ENCODE data around the gene CORT.

- TF ChIP-seq CTCF (IDR thresholded peaks at IDR 0.05), result no peak
- TF ChIP-seq EZH2 (IDR thresholded peaks at IDR 0.05; ENCODE audit: borderline replicate concordance, insufficient read depth, low read depth, low read length, poor library complexity, severe bottlenecking), result no peak
Observed at GRCh38 chr1:10498231-10498630, 48.4 kb downstream of the CORT start.

Data from B cell (primary cell).